Sigmoid colon (tissue), 4 donors: ENCODE results near the gene VRK2.

Experiments
- EP300 ChIP-seq, 4 donors: sonication (generic); formaldehyde crosslinking; IDR thresholded peaks; one replicate each; pipeline ENCODE4 v1.6.1; 2017; ENCODE audit warnings: antibody characterized with exemption in 4 of 4
- POLR2AphosphoS5 ChIP-seq, 4 donors: sonication (generic); formaldehyde crosslinking; IDR thresholded peaks; one replicate each; pipeline ENCODE4 v1.6.1; 2017; ENCODE audit warnings: antibody characterized with exemption in 4 of 4
- TF ChIP-seq, protein P1 (sequence below), 4 experiments: fragments of 450-650 bp in 3 of 4; fragments of 200-600 bp in 1 of 4; IDR thresholded peaks; one replicate each; pipeline ENCODE4 v1.5.1; 2016 to 2019; ENCODE audit warnings: antibody characterized with exemption in 4 of 4, mild to moderate bottlenecking in 3 of 4, moderate library complexity in 2 of 4

DNA sequence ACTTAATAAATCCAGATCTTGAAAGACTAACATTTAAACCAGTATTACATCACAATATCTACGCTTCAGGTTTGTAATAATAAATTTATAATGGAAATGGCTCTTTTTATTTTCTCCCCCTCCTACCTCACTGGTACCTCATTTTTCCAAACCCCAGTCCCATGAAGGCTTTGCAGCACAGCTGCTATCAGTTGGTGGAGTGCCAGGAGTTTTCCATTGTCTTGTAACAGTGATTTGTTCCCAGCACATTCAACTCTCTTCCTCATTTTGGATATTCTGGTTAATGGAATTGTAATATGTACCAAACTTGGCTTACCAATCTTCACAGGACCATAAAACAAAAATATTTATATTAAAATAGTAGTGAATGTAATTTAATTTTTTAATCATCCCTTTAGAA is 91.2 kb downstream of the VRK2 start:
- TF ChIP-seq, protein P1, sequence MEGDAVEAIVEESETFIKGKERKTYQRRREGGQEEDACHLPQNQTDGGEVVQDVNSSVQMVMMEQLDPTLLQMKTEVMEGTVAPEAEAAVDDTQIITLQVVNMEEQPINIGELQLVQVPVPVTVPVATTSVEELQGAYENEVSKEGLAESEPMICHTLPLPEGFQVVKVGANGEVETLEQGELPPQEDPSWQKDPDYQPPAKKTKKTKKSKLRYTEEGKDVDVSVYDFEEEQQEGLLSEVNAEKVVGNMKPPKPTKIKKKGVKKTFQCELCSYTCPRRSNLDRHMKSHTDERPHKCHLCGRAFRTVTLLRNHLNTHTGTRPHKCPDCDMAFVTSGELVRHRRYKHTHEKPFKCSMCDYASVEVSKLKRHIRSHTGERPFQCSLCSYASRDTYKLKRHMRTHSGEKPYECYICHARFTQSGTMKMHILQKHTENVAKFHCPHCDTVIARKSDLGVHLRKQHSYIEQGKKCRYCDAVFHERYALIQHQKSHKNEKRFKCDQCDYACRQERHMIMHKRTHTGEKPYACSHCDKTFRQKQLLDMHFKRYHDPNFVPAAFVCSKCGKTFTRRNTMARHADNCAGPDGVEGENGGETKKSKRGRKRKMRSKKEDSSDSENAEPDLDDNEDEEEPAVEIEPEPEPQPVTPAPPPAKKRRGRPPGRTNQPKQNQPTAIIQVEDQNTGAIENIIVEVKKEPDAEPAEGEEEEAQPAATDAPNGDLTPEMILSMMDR (IDR thresholded peaks at IDR 0.05), result no peak
- TF ChIP-seq POLR2AphosphoS5 (IDR thresholded peaks at IDR 0.05) (no peak), EP300 (IDR thresholded peaks at IDR 0.05) (no peak)
